Mucosa of descending colon (tissue), 3 donors: Measurements from ENCODE around the gene MYO5B. TPM values are rescaled to one million over a fixed set of nuclear protein-coding genes. Genes with fewer than 3 reads are reported as not detected.

Experiments used
- ATAC-seq: fragments of 200-7000 bp; cut with Tn5 transposase; one replicate; pipeline ENCODE4 v1.9.1; 2020; ENCODE audit warnings: mild to moderate bottlenecking, moderate library complexity
- DNase-seq, 3 donors: peaks; one replicate each; pipeline ENCODE4 v3.0.0-alpha.2; 2020
- H3K36me3 ChIP-seq: fragments of 200-600 bp; one replicate; pipeline ENCODE4 v1.8.0; 2021; ENCODE audit warnings: low read depth, mild to moderate bottlenecking
- H3K4me1 ChIP-seq: fragments of 200-600 bp; one replicate; pipeline ENCODE4 v1.8.0; 2021; ENCODE audit warnings: low read depth, mild to moderate bottlenecking
- H3K4me3 ChIP-seq: fragments of 200-600 bp; one replicate; pipeline ENCODE4 v1.8.0; 2021; ENCODE audit warnings: mild to moderate bottlenecking
- H3K9me3 ChIP-seq: fragments of 200-600 bp; one replicate; pipeline ENCODE4 v1.8.0; 2021; ENCODE audit warnings: mild to moderate bottlenecking
- intact Hi-C, 2 donors: fragments of 100-400 bp; cut with DNase I in 1 of 2; cut with micrococcal nuclease in 1 of 2; formaldehyde crosslinking; loops; one replicate each; pipeline versions ENCODE4 v1.11.0 to v1.11.1; 2022; cut with DNase I, micrococcal nuclease
- total RNA-seq, 3 donors: library from RNA; stranded (reverse); fragmentation: NEBNext Ultra II Directional in 2 of 3; extraction: Animal tissue kit (Norgen Biotek cat#: 25700) in 2 of 3; gene quantifications; one replicate each; pipeline versions ENCODE4 v1.2.1 to v1.2.4, GENCODE V29; 2021 to 2023
- TF ChIP-seq, protein P1 (sequence below): fragments of 200-600 bp; IDR thresholded peaks from one replicate; pipeline ENCODE4 v1.8.0; 2022; ENCODE audit warnings: antibody characterized with exemption, mild to moderate bottlenecking
- donor health status: DM: no; HTN: no; CAD: no; lungs with moderate emphysema.
- donor health status: DM: no; HTN: no; CAD: no.
- donor health status: DM: no; HTN: yes; CAD: no.

The MYO5B gene
- total RNA-seq, 3 donors from 2014 or later: 52.7 to 179 (median 120) TPM

DNA sequence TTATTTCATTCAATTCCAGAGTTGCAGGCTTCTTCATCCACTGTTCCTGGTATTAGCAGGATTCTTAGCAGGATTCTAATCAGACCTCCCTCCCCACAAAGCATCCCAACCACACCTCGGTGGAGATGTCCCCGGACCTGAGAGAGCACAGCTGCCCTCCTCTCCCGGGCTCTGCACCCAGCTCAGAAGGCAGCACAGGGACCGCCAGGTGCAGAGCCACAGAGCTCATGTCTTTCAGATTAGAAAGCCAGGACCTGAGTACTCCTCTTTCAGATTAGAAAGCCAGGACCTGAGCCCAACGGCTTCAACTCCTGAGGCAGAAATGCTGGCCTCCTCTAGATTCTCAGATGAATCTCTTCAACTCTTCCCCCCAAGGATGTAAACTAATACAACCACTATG, 152.3 kb downstream of the MYO5B start:
- intact Hi-C loops: no loop called here
- H3K4me1 ChIP-seq: no peaks in the 10 kb centered on the region
- H3K36me3 ChIP-seq: no peaks in the 10 kb centered on the region
- no peak for DNase-seq
- H3K4me3 ChIP-seq: no peak overlapping the region
- TF ChIP-seq, protein P1, sequence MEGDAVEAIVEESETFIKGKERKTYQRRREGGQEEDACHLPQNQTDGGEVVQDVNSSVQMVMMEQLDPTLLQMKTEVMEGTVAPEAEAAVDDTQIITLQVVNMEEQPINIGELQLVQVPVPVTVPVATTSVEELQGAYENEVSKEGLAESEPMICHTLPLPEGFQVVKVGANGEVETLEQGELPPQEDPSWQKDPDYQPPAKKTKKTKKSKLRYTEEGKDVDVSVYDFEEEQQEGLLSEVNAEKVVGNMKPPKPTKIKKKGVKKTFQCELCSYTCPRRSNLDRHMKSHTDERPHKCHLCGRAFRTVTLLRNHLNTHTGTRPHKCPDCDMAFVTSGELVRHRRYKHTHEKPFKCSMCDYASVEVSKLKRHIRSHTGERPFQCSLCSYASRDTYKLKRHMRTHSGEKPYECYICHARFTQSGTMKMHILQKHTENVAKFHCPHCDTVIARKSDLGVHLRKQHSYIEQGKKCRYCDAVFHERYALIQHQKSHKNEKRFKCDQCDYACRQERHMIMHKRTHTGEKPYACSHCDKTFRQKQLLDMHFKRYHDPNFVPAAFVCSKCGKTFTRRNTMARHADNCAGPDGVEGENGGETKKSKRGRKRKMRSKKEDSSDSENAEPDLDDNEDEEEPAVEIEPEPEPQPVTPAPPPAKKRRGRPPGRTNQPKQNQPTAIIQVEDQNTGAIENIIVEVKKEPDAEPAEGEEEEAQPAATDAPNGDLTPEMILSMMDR: no peak
- ATAC-seq: no peak
- no peaks in the 10 kb centered on the region for H3K9me3 ChIP-seq

DNA sequence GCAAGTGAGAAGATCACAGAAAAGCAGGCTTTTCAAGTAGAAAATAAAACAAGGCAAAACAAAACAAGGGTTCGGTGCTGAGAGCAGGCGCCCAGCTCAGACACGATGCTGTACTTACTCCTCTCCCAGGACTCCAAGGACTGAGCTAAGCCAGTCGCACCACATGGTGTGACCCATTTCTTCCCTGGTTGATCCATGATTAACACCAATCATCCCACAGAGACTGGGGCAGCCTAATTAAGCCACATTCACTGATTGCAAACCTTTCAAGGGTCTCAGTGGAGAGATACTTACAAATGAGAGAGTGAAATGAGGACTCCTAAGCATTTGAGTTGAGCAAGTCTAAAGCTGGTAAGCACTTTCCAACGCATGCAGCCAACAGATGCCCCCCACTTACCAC, 155.2 kb downstream of the MYO5B start:
- H3K4me3 ChIP-seq: no peak overlapping the region

DNA sequence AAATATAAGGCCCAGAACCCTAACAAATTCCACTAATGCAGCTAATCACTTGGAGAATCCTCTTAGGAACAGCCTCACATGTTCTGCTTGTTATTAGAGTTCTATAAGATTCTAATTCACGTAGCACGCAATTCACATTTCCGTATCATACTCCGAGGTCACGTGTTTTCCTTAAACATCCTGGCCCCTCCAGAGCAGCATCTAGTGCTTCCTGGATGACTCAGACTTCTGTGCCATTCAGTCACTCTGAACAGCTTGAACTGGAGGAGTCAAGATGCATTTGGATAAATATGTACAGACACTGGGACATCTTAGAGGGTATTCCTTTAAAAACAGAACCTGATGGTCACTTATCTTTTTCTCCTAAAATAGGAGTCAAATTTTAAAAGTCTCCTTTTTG, 156.5 kb downstream of the MYO5B start:
- peak; percentile 53 for ATAC-seq
- no peaks in the 10 kb centered on the region for H3K36me3 ChIP-seq
- intact Hi-C loops: no loop called here
- TF ChIP-seq, protein P1: no peak
- no peaks in the 10 kb centered on the region for H3K9me3 ChIP-seq
- H3K4me3 ChIP-seq: no peak overlapping the region
- no peak for DNase-seq
- H3K4me1 ChIP-seq: no peaks in the 10 kb centered on the region

More for the DNA sequence above, 155.2 kb downstream of the MYO5B start:
- H3K4me1 ChIP-seq: no peaks in the 10 kb centered on the region
- no peaks in the 10 kb centered on the region for H3K36me3 ChIP-seq
- intact Hi-C loops: no loop called here
- DNase-seq (no peak), ATAC-seq (no peak)
- H3K9me3 ChIP-seq: no peaks in the 10 kb centered on the region
- TF ChIP-seq, protein P1: no peak

DNA sequence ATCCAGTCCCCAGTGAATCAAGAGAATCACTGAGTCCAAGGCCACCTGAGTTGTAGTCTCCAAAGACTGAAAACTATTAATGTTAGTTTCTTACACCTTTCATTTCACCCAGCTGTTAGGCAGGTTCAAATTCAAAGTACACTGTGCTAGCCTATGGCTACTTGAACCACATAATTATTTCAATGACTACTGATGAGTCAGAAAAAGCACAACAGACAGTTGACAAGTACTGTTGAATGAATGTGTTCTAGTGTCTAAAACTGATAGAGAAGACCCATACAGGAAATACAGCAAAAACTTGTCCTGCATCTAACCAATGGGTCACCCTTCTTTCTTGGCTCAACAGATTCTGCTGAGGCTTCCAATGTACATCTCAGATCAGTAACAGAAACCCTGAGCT, 160.9 kb downstream of the MYO5B start:
- no peak for ATAC-seq
- TF ChIP-seq, protein P1: no peak

DNA sequence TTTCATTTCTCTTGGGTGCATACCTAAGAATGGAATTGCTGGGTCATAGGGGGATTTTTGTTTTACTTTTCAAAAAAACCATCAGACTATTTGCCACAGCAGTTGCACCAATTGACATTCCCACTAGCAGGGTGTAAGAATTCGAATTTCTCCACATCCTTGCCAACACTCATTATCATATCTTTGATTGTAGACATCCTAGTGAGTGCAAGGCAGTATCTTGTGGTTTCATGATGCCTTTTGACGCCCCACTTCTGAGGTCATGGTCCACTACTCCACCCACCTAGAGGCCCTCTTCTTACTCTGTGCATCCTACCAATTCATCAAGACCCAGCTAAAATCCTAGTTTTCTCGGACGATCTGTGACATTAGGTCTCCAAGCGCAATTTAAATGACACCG, 161.9 kb downstream of the MYO5B start:
- ATAC-seq (no peak), DNase-seq (no peak)
- H3K9me3 ChIP-seq: no peaks in the 10 kb centered on the region
- H3K4me3 ChIP-seq: no peak overlapping the region
- H3K36me3 ChIP-seq: no peaks in the 10 kb centered on the region
- H3K4me1 ChIP-seq: no peaks in the 10 kb centered on the region
- intact Hi-C loops: no loop called here
- TF ChIP-seq, protein P1: no peak

More for the DNA sequence above, 160.9 kb downstream of the MYO5B start:
- H3K9me3 ChIP-seq: no peaks in the 10 kb centered on the region
- intact Hi-C loops: no loop called here
- H3K4me1 ChIP-seq: no peaks in the 10 kb centered on the region
- no peak for DNase-seq
- H3K4me3 ChIP-seq: no peak overlapping the region
- H3K36me3 ChIP-seq: no peaks in the 10 kb centered on the region

DNA sequence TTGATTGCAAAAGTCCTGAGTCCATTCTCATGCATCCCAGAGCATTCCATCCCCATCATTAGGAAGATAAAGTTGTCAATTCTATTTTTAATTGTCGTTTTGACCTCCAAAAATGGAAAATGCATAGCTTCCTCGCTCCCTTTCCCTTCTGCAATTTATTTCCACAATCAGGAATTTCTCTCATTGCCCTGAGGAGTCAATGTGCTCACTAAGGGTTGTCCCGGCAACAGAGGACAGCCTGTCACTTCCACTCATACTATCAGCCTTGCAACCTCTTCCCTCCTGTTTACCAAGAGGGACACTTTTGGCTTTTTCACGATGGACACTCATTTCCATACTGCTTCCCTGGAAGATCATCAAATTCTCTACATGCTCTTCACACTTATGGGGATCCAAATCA, 164.8 kb downstream of the MYO5B start:
- intact Hi-C loops: no loop called here
- no peaks in the 10 kb centered on the region for H3K36me3 ChIP-seq
- no peaks in the 10 kb centered on the region for H3K9me3 ChIP-seq
- TF ChIP-seq, protein P1: no peak
- ATAC-seq (no peak), DNase-seq (no peak)
- H3K4me3 ChIP-seq: no peak overlapping the region
- no peaks in the 10 kb centered on the region for H3K4me1 ChIP-seq
